Testis (tissue), 2 donors: ENCODE results near the gene PLK5.

Experiments
- CTCF ChIP-seq, 3 experiments: fragments of 450-650 bp in 2 of 3; fragments of 200-600 bp in 1 of 3; sonication (generic) in 1 of 3; IDR thresholded peaks; one replicate each; pipeline ENCODE4 v1.5.1; 2016 to 2019; ENCODE audit warnings: antibody characterized with exemption in 3 of 3, mild to moderate bottlenecking in 2 of 3, moderate library complexity in 1 of 3
- POLR2A ChIP-seq: fragments of 450-650 bp; IDR thresholded peaks from one replicate; pipeline ENCODE4 v1.6.1; 2017; ENCODE audit warnings: antibody characterized with exemption, mild to moderate bottlenecking, moderate library complexity

- TF ChIP-seq CTCF (IDR thresholded peaks at IDR 0.05) (no peak), POLR2A (no peak)
Measured at GRCh38 chr19:1572795-1573194, 48.9 kb downstream of the PLK5 start.
